ENCODE results near the gene IFI16.

IFI16 gene

GRCh38 chr1:159054427-159054826 is 44.7 kb downstream of the IFI16 start:
- DNase-seq = no peak
- H3K4me1 Mint-ChIP-seq = peaks cover 15% of the 10 kb centered on the region
- no peak overlapping the region for H3K27ac Mint-ChIP-seq
- H3K36me3 Mint-ChIP-seq (ENCODE audit: low read depth) = peaks cover 83% of the 10 kb centered on the region
- no peak overlapping the region for H3K4me3 Mint-ChIP-seq
- no peaks in the 10 kb centered on the region for H3K27me3 Mint-ChIP-seq (ENCODE audit: low read depth, poor library complexity)
- H3K9me3 Mint-ChIP-seq = peaks cover 4% of the 10 kb centered on the region
- no peak for TF ChIP-seq CTCF (IDR thresholded peaks at IDR 0.05)

GRCh38 chr1:159055181-159055641 is 45.5 kb downstream of the IFI16 start:
- H3K4me3 Mint-ChIP-seq = no peak overlapping the region
- DNase-seq = no peak
- no peaks in the 10 kb centered on the region for H3K27me3 Mint-ChIP-seq (ENCODE audit: low read depth, poor library complexity)
- TF ChIP-seq CTCF (IDR thresholded peaks at IDR 0.05) = no peak
- peaks cover 75% of the 10 kb centered on the region for H3K36me3 Mint-ChIP-seq (ENCODE audit: low read depth)
- peaks cover 4% of the 10 kb centered on the region for H3K9me3 Mint-ChIP-seq
- H3K27ac Mint-ChIP-seq = peak overlapping the region; percentile 66
- peaks cover 15% of the 10 kb centered on the region for H3K4me1 Mint-ChIP-seq

GRCh38 chr1:159056069-159056698 is 46.5 kb downstream of the IFI16 start:
- no peak for DNase-seq
- no peaks in the 10 kb centered on the region for H3K27me3 Mint-ChIP-seq (ENCODE audit: low read depth, poor library complexity)
- peaks cover 69% of the 10 kb centered on the region for H3K36me3 Mint-ChIP-seq (ENCODE audit: low read depth)
- H3K9me3 Mint-ChIP-seq = no peaks in the 10 kb centered on the region
- no peak for TF ChIP-seq CTCF (IDR thresholded peaks at IDR 0.05)
- no peak overlapping the region for H3K27ac Mint-ChIP-seq
- H3K4me1 Mint-ChIP-seq = peaks cover 15% of the 10 kb centered on the region
- H3K4me3 Mint-ChIP-seq = no peak overlapping the region

- Mint-ChIP-seq H3K27me3 (ENCODE audit: low read depth, poor library complexity) (no peaks in the 10 kb centered on the region), H3K9me3 (peaks cover 6% of the 10 kb centered on the region), H3K4me1 (peaks cover 15% of the 10 kb centered on the region), H3K36me3 (ENCODE audit: low read depth) (peaks cover 56% of the 10 kb centered on the region), H3K27ac (no peak overlapping the region), H3K4me3 (no peak overlapping the region)
- TF ChIP-seq CTCF (IDR thresholded peaks at IDR 0.05) = no peak
- DNase-seq = no peak
Observed at GRCh38 chr1:159058751-159059150, 49.0 kb downstream of the IFI16 start.

- no peak for DNase-seq
- H3K27ac Mint-ChIP-seq = no peak overlapping the region
- H3K36me3 Mint-ChIP-seq (ENCODE audit: low read depth) = peaks cover 43% of the 10 kb centered on the region
- H3K27me3 Mint-ChIP-seq (ENCODE audit: low read depth, poor library complexity) = no peaks in the 10 kb centered on the region
- H3K9me3 Mint-ChIP-seq = peaks cover 24% of the 10 kb centered on the region
- TF ChIP-seq CTCF (IDR thresholded peaks at IDR 0.05) = no peak
- H3K4me1 Mint-ChIP-seq = peaks cover 28% of the 10 kb centered on the region
- no peak overlapping the region for H3K4me3 Mint-ChIP-seq
Observed at GRCh38 chr1:159065106-159065505, 55.4 kb downstream of the IFI16 start.

GRCh38 chr1:159066108-159066507 is 56.4 kb downstream of the IFI16 start:
- no peak for DNase-seq
- peaks cover 40% of the 10 kb centered on the region for H3K36me3 Mint-ChIP-seq (ENCODE audit: low read depth)
- H3K27me3 Mint-ChIP-seq (ENCODE audit: low read depth, poor library complexity) = no peaks in the 10 kb centered on the region
- peak overlapping the region; percentile 41 for H3K27ac Mint-ChIP-seq
- peaks cover 24% of the 10 kb centered on the region for H3K9me3 Mint-ChIP-seq
- TF ChIP-seq CTCF (IDR thresholded peaks at IDR 0.05) = no peak
- H3K4me3 Mint-ChIP-seq = no peak overlapping the region
- peaks cover 38% of the 10 kb centered on the region for H3K4me1 Mint-ChIP-seq

Data from nephron progenitor cell (in vitro differentiated cells).